Liver (tissue), 3 donors: Measurements from ENCODE around the gene TMEM244.

Experiments
- JUND ChIP-seq, 2 donors: IDR thresholded peaks; 2 replicates each; pipeline ENCODE4 v1.6.1; 2016; ENCODE audit warnings: antibody characterized with exemption in 2 of 2
- TAF1 ChIP-seq: conservative IDR thresholded peaks from 2 replicates; pipeline ENCODE4 v1.6.1; 2016; ENCODE audit warnings: antibody characterized with exemption, mild to moderate bottlenecking
- TF ChIP-seq, protein P1 (sequence below): fragments of 150-350 bp; IDR thresholded peaks from 2 replicates; pipeline ENCODE4 v1.5.1; 2017; ENCODE audit warnings: improper control_type of control experiment, low read depth, low read length; ENCODE audit not compliant: missing input control
- TF ChIP-seq, protein P2 (sequence below): IDR thresholded peaks from 2 replicates; pipeline ENCODE4 v1.6.1; 2016; ENCODE audit warnings: antibody characterized with exemption
- donor health status: healthy.
- donor health status: healthy.

DNA sequence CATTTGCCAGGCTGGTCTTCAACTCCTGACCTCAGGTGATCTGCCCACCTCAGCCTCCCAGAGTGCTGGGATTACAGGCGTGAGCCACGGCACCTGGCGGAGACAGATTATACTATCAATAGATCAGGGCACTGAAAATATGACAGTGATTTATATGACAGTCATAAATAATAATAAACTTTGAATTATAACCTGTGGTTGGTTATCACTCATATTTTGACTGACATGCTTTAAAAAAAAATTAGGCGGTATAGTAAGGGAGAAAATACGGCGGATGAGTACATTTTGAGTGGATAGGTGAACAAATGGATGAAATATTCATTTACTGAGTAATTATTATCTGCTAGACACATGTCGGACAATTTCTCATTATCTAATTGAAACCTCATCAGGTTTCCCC is 28.8 kb downstream of the TMEM244 start:
- TF ChIP-seq, protein P1, sequence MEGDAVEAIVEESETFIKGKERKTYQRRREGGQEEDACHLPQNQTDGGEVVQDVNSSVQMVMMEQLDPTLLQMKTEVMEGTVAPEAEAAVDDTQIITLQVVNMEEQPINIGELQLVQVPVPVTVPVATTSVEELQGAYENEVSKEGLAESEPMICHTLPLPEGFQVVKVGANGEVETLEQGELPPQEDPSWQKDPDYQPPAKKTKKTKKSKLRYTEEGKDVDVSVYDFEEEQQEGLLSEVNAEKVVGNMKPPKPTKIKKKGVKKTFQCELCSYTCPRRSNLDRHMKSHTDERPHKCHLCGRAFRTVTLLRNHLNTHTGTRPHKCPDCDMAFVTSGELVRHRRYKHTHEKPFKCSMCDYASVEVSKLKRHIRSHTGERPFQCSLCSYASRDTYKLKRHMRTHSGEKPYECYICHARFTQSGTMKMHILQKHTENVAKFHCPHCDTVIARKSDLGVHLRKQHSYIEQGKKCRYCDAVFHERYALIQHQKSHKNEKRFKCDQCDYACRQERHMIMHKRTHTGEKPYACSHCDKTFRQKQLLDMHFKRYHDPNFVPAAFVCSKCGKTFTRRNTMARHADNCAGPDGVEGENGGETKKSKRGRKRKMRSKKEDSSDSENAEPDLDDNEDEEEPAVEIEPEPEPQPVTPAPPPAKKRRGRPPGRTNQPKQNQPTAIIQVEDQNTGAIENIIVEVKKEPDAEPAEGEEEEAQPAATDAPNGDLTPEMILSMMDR: no peak
- TF ChIP-seq TAF1 (no peak), JUND (IDR thresholded peaks at IDR 0.05) (no peak)
- TF ChIP-seq, protein P2, sequence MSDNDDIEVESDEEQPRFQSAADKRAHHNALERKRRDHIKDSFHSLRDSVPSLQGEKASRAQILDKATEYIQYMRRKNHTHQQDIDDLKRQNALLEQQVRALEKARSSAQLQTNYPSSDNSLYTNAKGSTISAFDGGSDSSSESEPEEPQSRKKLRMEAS: no peak
